COR-L47 (cell line): Measurements from ENCODE around the gene AMIGO1.

Source experiments
- DNase-seq: peaks from one replicate; lab custom pipeline; 2025; lab: John Stamatoyannopoulos, UW

The AMIGO1 gene

GRCh38 chr1:109532365-109533136 lies 23.0 kb upstream of the AMIGO1 start:
- DNase-seq, result peak; percentile 77

- DNase-seq, result no peak
These were observed 22.4 kb upstream of the AMIGO1 start for GRCh38 chr1:109531826-109532364.

GRCh38 chr1:109531380-109531779 lies 21.9 kb upstream of the AMIGO1 start:
- DNase-seq, result no peak

- DNase-seq, result peak; percentile 34
These were observed 21.0 kb upstream of the AMIGO1 start for GRCh38 chr1:109530457-109531087.

GRCh38 chr1:109529881-109530456 lies 20.4 kb upstream of the AMIGO1 start:
- peak; percentile 19 for DNase-seq

GRCh38 chr1:109528712-109529111 lies 19.2 kb upstream of the AMIGO1 start:
- DNase-seq, result no peak

GRCh38 chr1:109527846-109528695 lies 18.5 kb upstream of the AMIGO1 start:
- no peak for DNase-seq

GRCh38 chr1:109527098-109527811 lies 17.7 kb upstream of the AMIGO1 start:
- DNase-seq, result no peak

GRCh38 chr1:109523706-109524105 lies 14.2 kb upstream of the AMIGO1 start:
- no peak for DNase-seq

- DNase-seq, result no peak
These were observed 12.5 kb upstream of the AMIGO1 start for GRCh38 chr1:109522026-109522425.

- no peak for DNase-seq
These were observed 11.8 kb upstream of the AMIGO1 start for GRCh38 chr1:109521002-109521951.

- no peak for DNase-seq
These were observed 7.8 kb upstream of the AMIGO1 start for GRCh38 chr1:109517337-109517736.

GRCh38 chr1:109516872-109517271 lies 7.3 kb upstream of the AMIGO1 start:
- no peak for DNase-seq

GRCh38 chr1:109514846-109515245 lies 5.3 kb upstream of the AMIGO1 start:
- DNase-seq, result no peak

GRCh38 chr1:109513110-109513710 lies 3.7 kb upstream of the AMIGO1 start:
- no peak for DNase-seq

- DNase-seq, result no peak
These were observed 703 bp downstream of the AMIGO1 start for GRCh38 chr1:109508873-109509175.

GRCh38 chr1:109508001-109508872 lies 1.3 kb downstream of the AMIGO1 start:
- DNase-seq, result no peak

GRCh38 chr1:109504974-109505373 lies 4.6 kb downstream of the AMIGO1 start:
- no peak for DNase-seq

- DNase-seq, result no peak
These were observed 5.6 kb downstream of the AMIGO1 start for GRCh38 chr1:109503935-109504334.
